HepG2 (cell line): ENCODE results near the gene C6orf62. TPM values are rescaled to one million over a fixed set of nuclear protein-coding genes. Genes with fewer than 3 reads are reported as not detected.

Experiments used
- ATAC-seq: fragments of 200-7000 bp; cut with Tn5 transposase; 3 replicates; pipeline ENCODE4 v1.9.1; 2020; ENCODE audit warnings: mild to moderate bottlenecking, moderate library complexity
- BruUV-seq: library from RNA; stranded (reverse); fragments of 400-500 nt; replicated peaks from 2 replicates; lab custom pipeline; 2021; lab: Mats Ljungman, UMichigan
- CTCF ChIA-PET: fragments of 300-600 bp; formaldehyde crosslinking; extraction: SDS; loops from one replicate; lab custom pipeline; 2021; ENCODE audit warnings: low total read pairs, inconsistent platforms, low intra/inter-chr PET ratio; lab: Yijun Ruan, JAX
- POLR2A ChIA-PET: fragments of 350-600 bp; sonication (Branson Sonifier 250); formaldehyde crosslinking; loops from one replicate; lab custom pipeline; 2020; ENCODE audit warnings: antibody characterized with exemption, inconsistent platforms; lab: Yijun Ruan, JAX
- DNase-seq: peaks from one replicate; pipeline ENCODE4 v3.0.0-alpha.2; 2015; ENCODE audit warnings: low spot score
- FAIRE-seq: peaks from 3 replicates; lab custom pipeline; 2011; peaks lifted over from hg19 to GRCh38; lab: Jason Lieb, UNC
- H2AFZ ChIP-seq: one replicate; pipeline ENCODE4 v1.6.1; 2011; ENCODE audit warnings: low read length, inconsistent platforms
- H3K27ac ChIP-seq: fragments of 300-600 bp; 3 replicates; pipeline ENCODE4 v1.8.0; 2011; ENCODE audit warnings: mixed run types, mild to moderate bottlenecking, mixed read lengths, low read length, inconsistent platforms; ENCODE audit not compliant: insufficient read depth; ENCODE audit errors: extremely low read length
- H3K27me3 ChIP-seq, 2 experiments: fragments of 200-600 bp in 1 of 2; 2 replicates in 1 of 2; 3 replicates in 1 of 2; pipeline versions ENCODE4 v1.6.0 to v1.8.0; 2011; ENCODE audit warnings: low read length in 2 of 2, mild to moderate bottlenecking in 2 of 2, moderate library complexity in 2 of 2, inconsistent platforms in 1 of 2; ENCODE audit not compliant: insufficient read depth in 2 of 2, control insufficient read depth in 1 of 2
- H3K36me3 ChIP-seq, 2 experiments: fragments of 200-600 bp in 1 of 2; replicated peaks in 1 of 2; 2 replicates in 1 of 2; 3 replicates in 1 of 2; pipeline versions ENCODE4 v1.5.1 to v1.8.0; 2011; ENCODE audit warnings: low read length in 2 of 2, inconsistent platforms in 1 of 2; ENCODE audit not compliant: insufficient read depth in 2 of 2, control insufficient read depth in 1 of 2
- H3K4me1 ChIP-seq: 2 replicates; pipeline ENCODE4 v1.5.1; 2012; ENCODE audit warnings: low read length, inconsistent platforms; ENCODE audit not compliant: insufficient read depth
- H3K4me2 ChIP-seq: 2 replicates; pipeline ENCODE4 v1.6.0; 2011; ENCODE audit warnings: low read depth, low read length, inconsistent platforms
- H3K4me3 ChIP-seq, 3 experiments: fragments of 200-600 bp in 1 of 3; sonication (generic), shearing (Covaris generic) in 1 of 3; replicated peaks in 1 of 3; 2 replicates each; pipeline ENCODE4 v1.5.1; 2011 to 2016; ENCODE audit warnings: low read length in 3 of 3, inconsistent platforms in 2 of 3, low read depth in 2 of 3, mild to moderate bottlenecking in 2 of 3, control low read depth in 1 of 3, mixed read lengths in 1 of 3; ENCODE audit not compliant: insufficient read depth in 1 of 3
- H3K79me2 ChIP-seq: one replicate; pipeline ENCODE4 v1.6.1; 2011; ENCODE audit warnings: low read length, inconsistent platforms; ENCODE audit not compliant: insufficient read depth
- H3K9ac ChIP-seq: 2 replicates; pipeline ENCODE4 v1.6.0; 2011; ENCODE audit warnings: mild to moderate bottlenecking, low read depth, low read length, inconsistent platforms; ENCODE audit not compliant: insufficient read depth
- H3K9me3 ChIP-seq: 2 replicates; pipeline ENCODE4 v1.5.1; 2012; ENCODE audit warnings: mild to moderate bottlenecking, low read length
- H4K20me1 ChIP-seq: 2 replicates; pipeline ENCODE4 v1.6.0; 2011; ENCODE audit warnings: inconsistent platforms, mild to moderate bottlenecking, low read length, moderate library complexity; ENCODE audit not compliant: insufficient read depth
- ASH2L ChIP-seq: fragments of 300-600, 200-600 bp; sonication (generic); IDR thresholded peaks from 2 replicates; pipeline ENCODE4 v1.7.0; 2017; ENCODE audit warnings: low read depth, mild to moderate bottlenecking, moderate library complexity, mixed read lengths, low read length; ENCODE audit not compliant: insufficient read length
- ATF4 ChIP-seq, 2 experiments: fragments of 450-650 bp in 1 of 2; sonication (generic) in 1 of 2; formaldehyde crosslinking; IDR thresholded peaks; 2 replicates each; pipeline versions ENCODE4 v1.5.0 to v1.8.0; 2020 to 2022; ENCODE audit warnings: mild to moderate bottlenecking in 1 of 2, missing genetic modification reagents in 1 of 2
- DPF2 ChIP-seq: sonication (generic); formaldehyde crosslinking; IDR thresholded peaks from 2 replicates; pipeline ENCODE4 v1.4.0; 2020; ENCODE audit warnings: mild to moderate bottlenecking, low read depth, missing genetic modification reagents, borderline replicate concordance
- GATA4 ChIP-seq: sonication (generic); IDR thresholded peaks from 2 replicates; pipeline ENCODE4 v1.6.1; 2016; ENCODE audit warnings: antibody characterized with exemption, low read depth, borderline replicate concordance
- ZNF512B ChIP-seq: sonication (generic); formaldehyde crosslinking; IDR thresholded peaks from 2 replicates; pipeline ENCODE4 v1.5.1; 2020; ENCODE audit warnings: missing genetic modification reagents, mild to moderate bottlenecking, borderline replicate concordance
- WGBS: methylation state at CpG from one replicate; pipeline ENCODE4 v1.1.6; 2017; ENCODE audit warnings: low lambda C conversion rate; 5-methylcytosine and 5-hydroxymethylcytosine counted together
- in situ Hi-C: cut with HindIII; loops from 2 replicates; pipeline ENCODE4 v1.10.0; 2017; ENCODE audit warnings: low pct_unique_long_range_greater_than_20kb; ENCODE audit not compliant: extremely low pct_ligation_motif_present
- intact Hi-C: fragments of 100-400 bp; cut with micrococcal nuclease; formaldehyde crosslinking; loops from one replicate; pipeline ENCODE4 v1.10.0; 2022; ENCODE audit not compliant: unreplicated experiment
- polyA plus RNA-seq, 8 experiments: library from polyadenylated mRNA; depleted of rRNA in 3 of 8; stranded (reverse) in 7 of 8; unstranded in 1 of 8; fragments of >200 nt; fragmentation: Illumina TruSeq in 4 of 8; extraction: Trizol in 4 of 8; gene quantifications; 2 replicates each; pipeline versions ENCODE4 v1.2.1 to v1.2.3, GENCODE V29; 2011 to 2016; ENCODE audit warnings: low read depth in 4 of 8, missing spikeins in 1 of 8, mixed read lengths in 1 of 8; ENCODE audit not compliant: insufficient read depth in 1 of 8
- total RNA-seq, 5 experiments: library from RNA; depleted of rRNA; stranded (reverse); fragments of >200 nt; fragmentation: Illumina TruSeq; extraction: Trizol; gene quantifications; 2 replicates each; pipeline ENCODE4 v1.2.3, GENCODE V29; 2016; ENCODE audit warnings: low read depth in 1 of 5

The C6orf62 gene
- total and polyA plus RNA-seq, 2 of the 13 experiments (the other 11 are each of a cell fraction or from before 2014, with no cell fraction given) = 54.8 to 90.4 TPM

- CTCF ChIA-PET = no interaction called here
- H4K20me1 ChIP-seq = peaks cover 13% of the 10 kb centered on the region
- intact Hi-C loops = no loop called here
- DNase-seq (no peak), ATAC-seq (no peak), FAIRE-seq (no peak)
- no peak overlapping the region for H3K4me2 ChIP-seq
- H3K27me3 ChIP-seq = no peaks in the 10 kb centered on the region; a peak in 1 of 5 replicates
- H3K79me2 ChIP-seq = peaks cover 23% of the 10 kb centered on the region
- no peaks in the 10 kb centered on the region; a peak in 1 of 5 replicates for H3K36me3 ChIP-seq
- POLR2A ChIA-PET = no interaction called here
- no peak overlapping the region for H3K4me3 ChIP-seq
- no peak overlapping the region for H3K27ac ChIP-seq
- peaks cover 24% of the 10 kb centered on the region for H3K4me1 ChIP-seq
- no peaks in the 10 kb centered on the region for H3K9me3 ChIP-seq
- 77% methylated on average over 3 of the region's 3 CpGs for WGBS
- no peak overlapping the region for H2AFZ ChIP-seq
- TF ChIP-seq DPF2 (CRISPR knock-in tag) (no peak), GATA4 (no peak), ZNF512B (CRISPR knock-in tag) (no peak), ATF4 (CRISPR knock-in tag; IDR thresholded peaks at IDR 0.05) (0 out of 4 replicates have a peak, but pooled peaks of 1 of the 2 experiments have one; percentile 14), ASH2L (no peak)
- H3K9ac ChIP-seq = no peak overlapping the region
- BruUV-seq = no TSS peak
- in situ Hi-C loops = no loop called here
Observed at GRCh38 chr6:24723270-24723669, 4.3 kb upstream of the C6orf62 start.
